Measurements from ENCODE around the gene TTLL8.
"Not testable (repeated sequence)": the region's sequence is repeated elsewhere in the genome, so short reads cannot be mapped to it uniquely, and the experiment has no call there.

Gene TTLL8

DNA sequence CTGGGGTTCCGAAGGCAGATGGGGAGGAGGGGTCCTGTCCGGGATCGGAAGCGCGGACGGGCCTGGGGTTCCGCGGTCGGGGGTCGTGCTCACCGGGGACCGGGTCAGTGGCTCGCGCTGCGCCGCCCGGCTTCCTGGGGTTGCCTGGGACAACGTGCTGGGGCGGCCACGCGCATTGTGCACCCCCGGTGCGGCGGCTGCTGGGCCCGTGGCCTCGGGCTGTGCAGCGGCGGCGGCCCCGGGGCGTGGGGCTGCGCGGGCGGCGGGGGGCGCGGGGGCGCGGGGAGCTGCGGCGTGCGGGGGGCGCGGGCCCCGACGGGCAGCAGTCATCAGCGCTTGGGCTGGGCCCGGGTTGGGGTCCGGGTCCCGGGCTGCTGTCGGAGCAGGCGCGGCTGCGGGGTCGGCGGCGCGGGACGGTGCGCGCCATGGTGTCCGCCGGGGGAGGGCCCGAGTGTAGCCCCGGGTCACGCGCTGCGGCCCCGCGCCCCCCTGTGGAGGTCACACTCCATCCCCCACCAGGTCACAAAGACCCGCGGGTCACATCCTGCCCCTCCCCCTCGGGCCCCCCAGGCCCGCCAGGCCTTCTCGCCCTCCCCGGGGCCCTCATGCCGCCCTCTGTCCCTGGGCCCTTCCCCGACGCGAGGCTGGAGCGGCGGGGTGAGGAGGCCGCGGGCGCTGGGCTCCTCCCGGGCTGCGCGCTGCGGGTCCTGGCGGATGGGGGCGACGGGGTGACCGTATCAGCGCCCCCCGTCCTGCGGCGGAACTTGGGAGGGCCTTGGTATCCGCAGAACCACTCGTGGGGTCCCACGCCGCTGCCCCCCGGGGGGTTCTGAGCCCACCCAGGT, at the start of gene TTLL8:
Gene TTLL8, minus strand, starts transcription at position 238 of the 845 bp plus-strand sequence.
- Histone ChIP-seq H3K27ac (no peak within 1 kb of the TSS), H3K4me3 (peak within 1 kb of the TSS in 1 of 7 experiments; percentile 17)

DNA sequence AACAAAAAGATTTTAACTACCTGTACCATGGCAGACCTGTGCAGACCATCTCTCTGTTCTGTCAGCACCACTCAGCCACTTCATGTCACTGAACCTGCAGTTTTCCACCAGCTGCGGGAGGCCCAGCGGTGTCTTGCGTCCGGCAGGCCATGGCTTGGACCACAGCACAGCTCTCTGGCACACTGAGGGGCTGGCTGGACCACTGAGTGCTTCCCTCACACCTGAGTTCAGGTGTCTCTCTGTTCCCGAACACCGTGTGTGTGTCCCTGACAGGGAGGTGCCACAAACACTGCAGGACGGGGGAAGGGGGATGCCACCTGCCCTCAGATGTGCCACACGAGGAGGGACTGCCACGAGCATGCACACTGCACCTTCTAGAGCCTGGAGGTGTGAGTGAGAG, 49.4 kb upstream of the TTLL8 start:
- H3K27ac ChIP-seq: no peak overlapping the region
- no peak overlapping the region for H3K4me3 ChIP-seq

DNA sequence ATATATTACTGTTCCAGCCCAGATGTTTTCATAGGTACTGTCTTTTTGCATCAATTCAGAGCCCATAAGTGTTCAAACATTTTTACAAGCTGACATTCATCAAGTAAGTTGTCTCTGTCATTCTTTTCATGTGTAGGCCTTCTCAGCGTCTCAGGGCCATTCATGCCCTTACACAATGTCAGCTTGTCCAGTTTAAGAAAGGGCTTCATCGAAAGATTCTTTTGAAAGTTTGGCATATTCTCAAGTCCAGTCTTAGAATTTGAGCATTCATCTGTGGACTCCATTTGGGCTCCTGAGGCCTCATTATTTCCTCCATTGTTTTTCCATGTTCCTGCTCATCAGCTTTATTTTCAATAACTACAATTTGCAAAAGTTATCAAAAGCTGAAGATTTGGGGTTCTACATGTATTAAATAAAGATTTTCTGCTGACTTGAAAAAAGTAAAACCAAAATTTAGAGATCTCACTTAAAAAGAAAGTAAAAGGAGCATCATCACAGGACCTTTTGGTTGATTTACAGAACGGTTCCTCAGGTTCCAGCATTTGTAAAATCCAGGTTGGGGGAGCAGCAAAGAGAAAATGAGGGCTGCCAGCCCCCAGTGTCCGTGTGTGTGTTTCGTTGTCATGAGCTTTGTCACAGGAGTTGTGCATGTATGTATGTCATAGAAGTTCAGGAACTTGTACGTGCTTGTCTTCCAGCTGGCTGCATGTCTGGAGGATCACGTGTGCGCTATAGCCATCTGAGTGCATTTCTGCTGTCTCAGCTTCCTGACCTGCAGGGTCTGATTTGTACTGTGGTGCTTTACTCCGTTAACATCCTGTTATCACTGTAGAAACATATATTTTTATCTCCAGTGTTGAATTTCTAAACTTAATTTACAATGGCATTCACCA, 47.4 kb upstream of the TTLL8 start:
- H3K27ac ChIP-seq: peak overlapping the region in 2 of 21 experiments; percentile 14 to 34
- H3K4me3 ChIP-seq: no peak overlapping the region

GRCh38 chr22:50104141-50104544, 46.0 kb upstream of the TTLL8 start:
- H3K4me3 ChIP-seq: no peak overlapping the region
- no peak overlapping the region for H3K27ac ChIP-seq

DNA sequence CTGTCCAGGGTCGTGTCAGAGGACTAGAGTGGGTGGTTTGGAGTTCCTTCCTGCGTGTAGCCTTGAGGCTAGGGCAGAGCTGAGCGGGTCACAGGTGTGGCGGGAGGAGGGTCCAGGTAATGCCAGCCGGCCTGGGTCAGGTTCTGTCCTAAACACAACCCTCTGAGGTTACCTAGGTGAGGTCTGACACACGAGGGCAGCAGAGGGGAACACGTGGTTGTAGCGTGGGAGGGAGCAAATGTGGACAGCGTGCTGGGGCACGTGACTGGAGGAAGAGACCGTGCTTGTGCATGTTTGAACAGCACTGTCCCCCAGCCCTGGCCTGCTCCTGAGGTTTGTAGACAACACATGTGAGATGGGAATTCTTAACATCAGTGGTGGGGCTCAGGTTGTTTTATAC, 44.8 kb upstream of the TTLL8 start:
- no peak overlapping the region for H3K4me3 ChIP-seq
- H3K27ac ChIP-seq: no peak overlapping the region

- no peak overlapping the region for H3K27ac ChIP-seq
- no peak overlapping the region for H3K4me3 ChIP-seq
These were observed 43.9 kb upstream of the TTLL8 start for GRCh38 chr22:50101870-50102565.

DNA sequence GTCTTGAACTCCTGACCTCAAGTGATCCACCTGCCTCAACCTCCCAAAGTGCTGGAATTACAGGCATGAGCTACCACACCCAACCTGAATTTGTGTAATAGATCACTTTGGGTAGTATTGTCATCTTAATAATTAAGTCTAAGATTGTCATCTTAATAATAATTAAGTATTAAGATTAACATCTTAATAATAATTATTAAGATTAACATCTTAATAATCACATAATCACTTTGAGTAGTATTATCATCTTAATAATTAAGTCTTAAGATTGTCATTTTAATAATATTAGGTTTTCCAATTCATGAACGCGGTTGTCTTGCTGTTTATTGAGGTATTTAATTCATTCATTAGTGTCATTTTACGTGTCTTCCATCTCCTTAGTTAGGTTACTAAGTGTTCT, 40.0 kb upstream of the TTLL8 start:
- H3K27ac ChIP-seq: no peak overlapping the region

DNA sequence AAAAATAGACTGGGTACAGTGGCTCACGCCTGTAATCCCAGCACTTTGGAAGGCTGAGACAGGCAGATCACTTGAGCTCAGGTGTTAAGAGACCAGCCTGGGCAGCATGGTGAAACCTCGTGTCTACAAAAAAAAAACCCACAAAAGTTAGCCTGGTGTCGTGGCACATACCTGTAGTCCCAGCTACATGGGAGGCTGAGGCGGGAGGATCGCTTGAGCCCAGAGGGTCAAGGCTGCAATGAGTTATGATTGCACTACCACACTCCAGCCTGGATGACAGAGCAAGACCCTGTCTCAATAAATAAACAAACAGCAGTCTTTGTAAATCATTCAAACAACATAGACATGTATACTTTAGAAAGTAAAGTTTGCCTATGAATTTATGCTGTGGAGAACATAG, 34.2 kb upstream of the TTLL8 start:
- H3K4me3 ChIP-seq: no peak overlapping the region
- H3K27ac ChIP-seq: no peak overlapping the region

More for the DNA sequence above, 40.0 kb upstream of the TTLL8 start:
- H3K4me3 ChIP-seq: no peak overlapping the region

DNA sequence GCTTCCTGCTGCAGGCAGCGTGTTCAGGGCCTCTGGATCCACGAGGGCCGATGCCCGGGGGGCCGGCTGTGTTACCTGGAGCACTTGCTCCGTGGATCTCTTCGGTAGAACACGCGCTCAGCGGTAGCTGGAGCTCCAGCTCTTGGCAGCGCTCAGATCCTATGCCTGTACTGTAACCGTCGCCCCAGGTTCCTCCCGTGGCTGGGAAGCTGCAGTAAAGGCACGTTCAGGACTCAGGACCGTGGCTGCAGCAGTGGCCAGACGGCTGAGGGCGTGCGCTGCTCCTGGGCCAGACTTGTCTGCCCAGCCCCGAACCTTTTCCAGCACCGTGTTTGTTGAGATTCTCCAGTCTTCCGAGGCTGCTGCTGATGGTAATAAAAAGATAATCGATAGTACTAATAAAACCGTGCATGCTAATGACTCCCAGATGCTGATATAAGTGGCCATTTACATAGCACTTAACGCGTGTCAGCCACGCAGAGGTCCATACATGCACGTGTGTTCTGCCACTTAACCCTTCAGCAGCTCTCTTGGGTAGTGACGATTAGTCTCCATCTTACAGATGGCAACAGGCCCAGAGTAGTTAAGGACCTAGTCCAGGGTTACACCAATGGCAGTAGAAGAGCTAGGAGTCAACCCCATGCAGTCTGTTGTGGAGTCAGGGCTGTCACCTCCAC, 33.1 kb upstream of the TTLL8 start:
- no peak overlapping the region for H3K4me3 ChIP-seq
- no peak overlapping the region for H3K27ac ChIP-seq

GRCh38 chr22:50090412-50090714, 32.3 kb upstream of the TTLL8 start:
- no peak overlapping the region for H3K27ac ChIP-seq
- H3K4me3 ChIP-seq: no peak overlapping the region

DNA sequence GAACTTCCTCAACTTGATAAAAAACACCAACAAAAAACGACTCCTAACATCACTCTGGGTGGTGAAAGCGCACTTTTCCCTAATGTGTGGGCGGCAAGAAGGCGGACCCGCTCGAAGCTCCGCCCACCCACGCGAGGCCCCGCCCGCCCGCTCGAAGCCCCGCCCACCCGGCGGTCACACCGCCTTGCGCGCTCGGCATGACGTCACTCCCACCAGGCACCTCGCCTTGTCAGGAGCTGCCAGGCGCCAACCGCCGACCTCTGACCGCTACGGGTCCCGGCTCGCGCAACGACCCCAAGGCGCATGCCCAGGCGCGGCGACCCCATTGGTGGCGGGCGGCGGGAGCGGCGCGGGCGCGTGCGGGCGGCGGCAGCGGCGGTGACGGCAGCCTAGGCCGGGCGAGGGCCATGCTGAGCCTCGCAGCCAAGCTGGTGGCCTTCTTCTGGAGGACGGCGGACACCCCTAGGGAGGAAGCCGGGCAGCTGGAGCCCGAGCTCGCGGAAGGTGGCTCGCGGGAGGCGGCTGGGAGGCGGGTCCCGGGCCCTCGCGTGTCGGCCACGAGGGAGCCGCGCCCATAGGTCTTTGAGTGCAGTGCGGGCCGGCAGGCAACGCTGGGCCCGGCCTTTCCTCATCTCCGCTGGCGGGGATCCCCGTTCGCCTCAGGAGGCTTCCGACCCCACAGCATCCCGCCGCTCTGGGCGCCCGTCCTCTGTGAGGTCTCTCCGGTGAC, 31.7 kb upstream of the TTLL8 start, which contains the start of gene MOV10L1:
Gene MOV10L1, plus strand, starts transcription at position 325 of the 730 bp plus-strand sequence. Its CDS starts 83 bp downstream, at position 408.
- H3K4me3 ChIP-seq: no peak within 1 kb of the TSS

GRCh38 chr22:50089231-50089630, 31.1 kb upstream of the TTLL8 start:
- Histone ChIP-seq H3K4me3 (no peak overlapping the region), H3K27ac (no peak overlapping the region)

More for the DNA sequence above, 31.7 kb upstream of the TTLL8 start, which contains the start of gene MOV10L1:
- no peak within 1 kb of the TSS for H3K27ac ChIP-seq

- H3K4me3 ChIP-seq: no peak overlapping the region
- H3K27ac ChIP-seq: no peak overlapping the region
These were observed 30.0 kb upstream of the TTLL8 start for GRCh38 chr22:50088096-50088495.

GRCh38 chr22:50087646-50088045, 29.5 kb upstream of the TTLL8 start:
- Histone ChIP-seq H3K27ac (no peak overlapping the region), H3K4me3 (no peak overlapping the region)

DNA sequence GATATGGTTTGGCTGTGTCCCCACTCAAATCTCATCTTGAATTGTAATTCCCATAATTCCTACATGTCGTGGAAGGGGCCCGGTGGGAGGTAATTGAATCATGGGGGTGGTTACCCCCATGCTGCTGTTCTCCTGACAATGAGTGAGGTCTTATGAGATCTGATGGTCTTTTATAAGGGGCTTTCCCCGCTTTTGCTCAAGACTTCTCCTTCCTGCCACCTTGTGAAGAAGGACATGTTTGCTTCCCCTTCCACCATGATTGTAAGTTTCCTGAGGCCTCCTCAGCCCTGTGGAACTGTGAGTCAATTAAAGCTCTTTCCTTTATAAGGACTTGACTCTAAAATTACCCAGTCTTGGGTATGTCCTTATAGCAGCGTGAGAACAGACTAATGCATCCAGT, 28.9 kb upstream of the TTLL8 start:
- H3K27ac ChIP-seq: not testable (repeated sequence)

GRCh38 chr22:50086526-50086925, 28.4 kb upstream of the TTLL8 start:
- no peak overlapping the region for H3K27ac ChIP-seq
- no peak overlapping the region for H3K4me3 ChIP-seq

More for the DNA sequence above, 28.9 kb upstream of the TTLL8 start:
- not testable (repeated sequence) for H3K4me3 ChIP-seq

DNA sequence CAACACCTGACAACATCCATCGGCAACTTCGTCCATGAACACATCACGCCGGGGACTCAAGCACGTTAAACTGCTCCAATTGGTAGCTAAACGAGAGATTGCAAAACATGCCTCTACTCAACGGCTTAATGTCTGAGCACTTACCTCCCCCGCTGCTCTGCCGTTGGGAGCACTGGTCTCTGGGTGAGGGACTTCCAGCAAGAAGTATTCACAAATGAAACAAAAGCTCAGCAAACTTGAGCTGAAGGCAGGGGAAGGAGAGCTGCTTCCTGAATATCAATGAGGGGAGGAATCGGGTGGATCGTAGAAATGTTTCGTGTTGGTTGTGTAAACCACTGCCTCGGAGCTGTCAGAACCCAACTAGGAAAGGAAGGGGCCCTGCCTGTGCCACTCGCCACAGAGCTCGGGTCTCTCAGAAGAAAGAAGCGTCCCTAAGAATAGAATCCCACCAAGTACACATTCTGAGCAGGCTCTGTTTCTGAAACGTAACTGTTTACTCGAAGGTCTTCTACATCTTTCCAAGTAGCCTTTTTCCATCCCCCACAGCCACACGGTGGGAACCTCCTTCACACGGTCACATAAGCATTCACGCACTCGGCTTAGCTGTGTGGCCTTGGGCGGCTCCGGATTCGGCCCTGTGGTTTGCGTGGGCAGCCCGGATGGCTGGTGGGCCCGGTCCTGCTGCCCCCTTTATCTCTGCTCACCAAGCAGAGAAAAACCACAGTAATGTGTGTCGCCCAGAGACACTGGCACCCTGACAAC, 27.3 kb upstream of the TTLL8 start, which contains the start of gene MLC1:
Gene MLC1, minus strand, starts transcription at position 216 of the 762 bp plus-strand sequence. CDS start 524 bp downstream, outside the sequence.
- Histone ChIP-seq H3K27ac (peak within 1 kb of the TSS in 2 of 21 experiments; percentile 10 to 70), H3K4me3 (no peak within 1 kb of the TSS)

DNA sequence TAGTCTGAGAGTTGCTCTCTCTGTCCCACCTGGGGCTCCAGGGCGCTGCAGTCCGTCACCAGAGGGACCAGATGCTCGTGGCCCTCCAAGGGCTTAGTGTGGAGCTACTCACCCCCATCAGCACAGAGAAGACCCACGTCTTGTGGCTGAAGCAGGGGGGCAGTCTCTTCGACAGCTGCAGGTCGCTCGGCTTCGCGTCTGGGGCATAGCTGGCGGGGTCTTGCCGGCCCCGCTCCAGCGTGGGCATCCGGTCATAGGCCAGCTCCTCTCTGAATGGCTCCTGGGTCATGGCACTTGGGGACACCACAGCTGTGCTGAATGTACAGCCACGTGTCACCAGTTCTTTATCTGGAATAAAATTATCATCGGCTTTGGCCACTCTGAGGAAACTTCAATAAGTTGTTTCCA, 26.5 kb upstream of the TTLL8 start:
- H3K4me3 ChIP-seq: no peak overlapping the region
- no peak overlapping the region for H3K27ac ChIP-seq

All from skin epidermis (tissue), 12 donors.